ENCODE data around the gene HMGN4.
A peak's percentile ranks its signal among the peaks of the same experiment; 100 is the strongest.

The HMGN4 gene

GRCh38 chr6:26550250-26550993 lies 12.3 kb downstream of the HMGN4 start:
- H3K27ac ChIP-seq, result peak overlapping the region; percentile 52
- TF ChIP-seq CTCF (conservative IDR thresholded peaks at IDR 0.05), result no peak

- H3K27ac ChIP-seq, result no peak overlapping the region
- no peak for TF ChIP-seq CTCF (conservative IDR thresholded peaks at IDR 0.05)
These were observed 14.0 kb downstream of the HMGN4 start for GRCh38 chr6:26552205-26552604.

GRCh38 chr6:26552640-26553188 lies 14.5 kb downstream of the HMGN4 start:
- TF ChIP-seq CTCF (conservative IDR thresholded peaks at IDR 0.05), result no peak
- H3K27ac ChIP-seq, result peak overlapping the region; percentile 77

- no peak for TF ChIP-seq CTCF (conservative IDR thresholded peaks at IDR 0.05)
- H3K27ac ChIP-seq, result peak overlapping the region; percentile 77
These were observed 15.1 kb downstream of the HMGN4 start for GRCh38 chr6:26553264-26553634.

- peak overlapping the region; percentile 77 for H3K27ac ChIP-seq
- TF ChIP-seq CTCF (conservative IDR thresholded peaks at IDR 0.05), result no peak
These were observed 15.7 kb downstream of the HMGN4 start for GRCh38 chr6:26553635-26554446.

GRCh38 chr6:26554447-26554696 lies 16.2 kb downstream of the HMGN4 start:
- peak overlapping the region; percentile 77; the same call in 1 of the 2 replicates for H3K27ac ChIP-seq
- TF ChIP-seq CTCF (conservative IDR thresholded peaks at IDR 0.05), result no peak

GRCh38 chr6:26554697-26555504 lies 16.7 kb downstream of the HMGN4 start:
- TF ChIP-seq CTCF (conservative IDR thresholded peaks at IDR 0.05), result no peak
- H3K27ac ChIP-seq, result peak overlapping the region; percentile 77; the same call in 1 of the 2 replicates

Measured in VCaP (cell line).